NOMO-1 treated with dmso at 0.1 percent for 144 hours (cell line): ENCODE results near the gene GGT6.

Experiments used
- DNase-seq: peaks from one replicate; lab custom pipeline; 2025; ENCODE audit not compliant: unreplicated experiment; lab: John Stamatoyannopoulos, UW

Gene GGT6

DNA sequence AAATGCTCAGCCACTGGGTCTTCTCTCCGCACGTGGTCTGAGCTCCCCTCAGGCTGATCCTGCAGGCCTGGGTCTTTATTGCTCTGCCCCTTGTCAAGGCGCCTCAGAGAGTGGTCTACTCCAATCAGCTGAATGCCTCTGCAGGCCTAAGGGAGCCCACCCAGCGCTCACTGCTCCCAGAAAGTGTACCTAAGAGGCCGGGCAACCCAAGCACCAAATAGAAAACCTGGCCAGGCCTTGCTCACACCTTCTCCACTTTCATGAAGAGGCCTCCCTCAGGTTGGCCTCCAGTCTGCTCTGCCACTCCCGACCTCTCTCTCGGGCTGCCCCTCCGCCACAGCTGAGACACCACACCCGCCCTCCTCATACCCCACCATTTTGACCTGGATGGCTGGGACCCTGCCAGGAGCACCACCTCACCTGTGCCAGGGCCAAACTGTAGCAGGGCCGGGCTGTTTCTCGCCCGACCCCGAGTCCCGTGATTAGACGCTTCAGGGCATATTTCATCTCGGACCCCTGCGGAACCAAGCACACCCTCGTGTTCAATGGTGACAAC, 5.9 kb downstream of the GGT6 start:
- DNase-seq, result no peak

GRCh38 chr17:4553669-4554068, 6.7 kb downstream of the GGT6 start:
- DNase-seq, result no peak

- no peak for DNase-seq
Measured at GRCh38 chr17:4551796-4552525, 8.4 kb downstream of the GGT6 start.

GRCh38 chr17:4551141-4551540, 9.2 kb downstream of the GGT6 start:
- no peak for DNase-seq

DNA sequence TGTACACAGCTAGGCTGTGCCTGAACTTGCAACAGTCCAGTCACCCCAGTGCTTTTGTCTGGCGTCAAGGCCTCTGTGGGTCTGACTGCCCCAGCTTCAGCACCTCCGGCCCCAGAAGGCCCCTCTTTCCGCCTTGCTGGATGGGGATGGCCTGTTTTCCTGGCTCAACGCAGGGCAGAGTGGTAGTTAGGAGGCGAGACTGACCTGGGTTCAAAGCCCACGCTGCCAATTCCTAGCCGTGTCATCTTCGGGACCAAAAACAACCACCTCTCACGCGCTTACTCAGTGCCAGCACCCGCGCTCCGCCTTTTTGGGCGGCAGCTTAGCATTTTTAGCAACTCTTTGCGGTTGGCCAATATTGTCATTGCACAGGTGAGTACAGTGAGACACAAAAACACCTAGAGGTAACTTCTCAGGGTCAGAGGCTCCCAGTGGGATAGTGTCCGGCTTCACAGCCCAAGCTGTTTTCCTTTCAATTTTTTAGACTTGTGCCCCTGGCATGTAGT, 9.8 kb downstream of the GGT6 start:
- DNase-seq, result no peak

- no peak for DNase-seq
Measured at GRCh38 chr17:4549781-4550533, 10.4 kb downstream of the GGT6 start.

- DNase-seq, result no peak
Measured at GRCh38 chr17:4548721-4549531, 11.5 kb downstream of the GGT6 start.

DNA sequence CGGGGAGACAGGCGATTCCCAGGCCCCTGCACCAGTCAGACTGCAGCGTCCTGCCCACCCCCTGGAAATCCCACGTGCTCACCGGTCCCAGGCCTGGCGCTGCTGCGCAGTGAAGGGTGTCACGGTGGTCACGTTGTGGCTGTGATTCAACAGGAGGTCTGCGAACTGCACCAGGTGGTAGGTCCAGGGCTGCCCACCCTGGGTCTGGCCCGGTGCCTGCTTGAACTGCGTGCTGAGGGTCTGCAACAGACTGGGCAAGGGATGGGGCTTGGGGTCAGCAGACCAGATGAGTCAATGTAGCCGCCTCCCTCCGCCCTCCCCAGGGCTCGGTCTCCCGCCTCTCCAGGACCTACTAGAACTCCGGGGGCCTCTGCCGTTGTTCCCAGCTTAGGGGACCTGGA, 12.3 kb downstream of the GGT6 start:
- no peak for DNase-seq

DNA sequence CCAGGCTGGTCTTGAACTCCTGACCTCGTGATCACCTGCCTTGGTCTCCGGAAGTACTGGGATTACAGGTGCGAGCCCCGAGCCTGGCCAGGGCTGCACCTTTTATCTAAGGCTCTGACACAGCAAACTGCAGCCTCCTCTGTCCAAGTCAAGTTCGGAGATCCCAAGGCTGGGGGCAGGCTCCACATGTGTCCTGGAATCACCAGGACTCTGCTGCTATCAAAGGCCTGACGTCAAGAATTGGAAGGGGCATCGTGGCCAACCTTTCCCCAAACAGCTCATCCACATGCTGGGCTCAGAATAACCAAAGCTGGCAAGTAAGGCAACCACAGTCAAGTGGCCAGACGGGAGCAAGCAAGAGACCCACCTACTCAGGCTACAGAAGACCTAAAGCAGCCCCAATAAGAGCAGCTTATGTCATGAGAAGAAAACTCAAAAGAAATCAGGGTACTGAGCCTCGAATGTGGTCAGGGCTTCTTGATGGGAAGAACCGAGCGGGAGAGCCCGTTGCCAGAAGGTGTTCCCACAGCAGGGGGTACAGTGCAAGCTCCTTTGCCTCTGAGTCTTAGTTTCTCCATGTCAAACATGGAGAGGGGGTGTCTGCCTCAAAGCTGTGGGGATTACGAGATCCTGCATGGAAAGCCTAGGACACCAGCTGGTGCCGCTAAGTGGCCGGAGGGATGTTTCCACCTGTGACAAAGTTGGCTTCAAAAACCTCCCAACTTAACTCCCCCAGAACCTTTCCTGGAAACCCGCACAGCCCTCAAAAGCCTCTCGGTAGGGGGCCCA, 13.1 kb downstream of the GGT6 start:
- no peak for DNase-seq

DNA sequence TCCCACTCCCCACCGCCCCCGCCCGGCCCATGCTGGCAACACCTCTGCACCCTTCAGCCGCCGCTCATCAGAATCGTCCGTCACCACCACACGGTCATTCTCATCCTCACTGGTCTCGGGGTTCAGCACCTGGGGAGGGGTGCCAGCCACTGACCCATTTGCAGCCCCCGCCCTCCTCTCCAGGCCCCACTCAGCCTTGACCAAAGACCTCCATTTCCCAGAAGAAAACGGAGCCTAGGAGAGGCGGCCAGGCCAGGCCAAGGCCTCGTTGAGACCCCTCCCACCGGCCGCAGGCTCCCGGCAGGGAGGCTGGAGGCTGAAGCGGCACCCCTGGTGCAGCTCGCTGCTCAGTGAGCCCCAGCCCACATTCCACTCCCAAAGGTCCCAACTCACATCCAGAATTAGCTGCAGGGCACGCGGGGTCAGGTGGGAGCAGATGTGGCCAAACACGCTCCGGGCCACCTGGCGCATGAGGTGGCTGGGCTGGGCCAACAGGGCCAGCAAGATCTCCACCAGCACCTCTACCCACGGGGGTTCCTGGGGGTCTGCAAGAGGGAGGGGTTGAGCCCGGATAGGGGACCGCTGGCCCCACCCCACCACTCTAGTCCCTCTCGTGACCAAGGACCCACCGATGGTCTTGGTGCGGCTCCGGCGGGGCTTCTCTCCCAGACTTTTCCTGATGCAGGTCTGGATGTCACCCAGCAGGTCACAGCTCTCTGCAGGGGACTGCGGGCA, 15.0 kb downstream of the GGT6 start:
- DNase-seq, result no peak

GRCh38 chr17:4544951-4545216, 15.5 kb downstream of the GGT6 start:
- no peak for DNase-seq

- DNase-seq, result no peak
Measured at GRCh38 chr17:4544135-4544950, 16.0 kb downstream of the GGT6 start.

- DNase-seq, result no peak
Measured at GRCh38 chr17:4543557-4544026, 16.8 kb downstream of the GGT6 start.

- no peak for DNase-seq
Measured at GRCh38 chr17:4542726-4543191, 17.6 kb downstream of the GGT6 start.

GRCh38 chr17:4542003-4542725, 18.2 kb downstream of the GGT6 start:
- DNase-seq, result no peak

GRCh38 chr17:4541328-4542002, 18.9 kb downstream of the GGT6 start:
- DNase-seq, result no peak

- DNase-seq, result no peak
Measured at GRCh38 chr17:4540687-4541327, 19.6 kb downstream of the GGT6 start.
